Measurements from ENCODE around the gene AMER1.
"Not testable (repeated sequence)": the region's sequence is repeated elsewhere in the genome, so short reads cannot be mapped to it uniquely, and the experiment has no call there.

AMER1 gene

GRCh38 chrX:64205441-64205734, at the start of gene AMER1:
TSS of gene AMER1 (minus strand) at chrX:64205708. CDS start at chrX:64193286, 12,422 bp downstream.
- no peak for FAIRE-seq

GRCh38 chrX:64230123-64230970, 24.8 kb upstream of the AMER1 start, which contains the start of gene ASB12:
TSS of gene ASB12 (minus strand) at chrX:64230607. CDS start at chrX:64225650, 4,957 bp downstream.
- FAIRE-seq: no peak

GRCh38 chrX:64229154-64229553, 23.6 kb upstream of the AMER1 start:
- FAIRE-seq: no peak

DNA sequence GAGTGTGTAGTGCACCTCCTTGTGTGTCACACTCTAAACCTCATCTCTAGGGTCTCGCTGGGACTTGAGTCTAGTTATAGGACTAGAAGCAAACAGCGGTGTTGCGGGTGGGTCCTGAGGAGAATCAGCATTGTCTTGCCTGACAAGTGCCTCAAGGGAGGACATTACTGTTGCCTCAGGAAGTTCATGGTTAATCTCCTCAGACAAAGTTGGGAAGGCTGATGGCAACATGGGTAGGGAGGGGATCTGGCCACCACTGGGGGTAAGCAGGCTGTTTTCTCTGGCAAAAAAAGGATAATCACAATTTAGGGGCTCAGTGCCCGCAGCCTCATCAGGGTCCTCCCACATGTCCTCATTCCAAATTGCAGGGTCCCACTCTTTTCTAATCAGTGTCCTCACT, 12.5 kb upstream of the AMER1 start:
- no peak for FAIRE-seq

DNA sequence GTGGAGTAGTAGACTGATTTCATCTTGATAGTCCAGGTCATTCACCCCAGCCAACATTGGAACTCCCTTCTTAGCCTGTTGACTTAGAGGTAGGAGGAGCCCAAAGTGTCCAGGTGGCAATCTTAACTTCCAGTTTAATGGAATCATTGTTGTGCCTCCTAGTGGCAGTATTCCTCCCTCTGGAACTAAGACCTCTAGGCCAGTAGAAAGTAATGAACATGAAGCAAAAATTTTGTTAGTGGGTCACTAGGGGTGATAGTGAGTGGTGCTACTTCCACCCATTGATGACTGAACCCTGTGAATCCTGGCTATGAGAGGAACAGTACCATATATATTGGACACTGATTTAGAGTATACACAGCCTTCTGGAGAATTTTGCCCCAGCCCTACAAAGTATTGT, 8.5 kb upstream of the AMER1 start:
- not testable (repeated sequence) for FAIRE-seq

DNA sequence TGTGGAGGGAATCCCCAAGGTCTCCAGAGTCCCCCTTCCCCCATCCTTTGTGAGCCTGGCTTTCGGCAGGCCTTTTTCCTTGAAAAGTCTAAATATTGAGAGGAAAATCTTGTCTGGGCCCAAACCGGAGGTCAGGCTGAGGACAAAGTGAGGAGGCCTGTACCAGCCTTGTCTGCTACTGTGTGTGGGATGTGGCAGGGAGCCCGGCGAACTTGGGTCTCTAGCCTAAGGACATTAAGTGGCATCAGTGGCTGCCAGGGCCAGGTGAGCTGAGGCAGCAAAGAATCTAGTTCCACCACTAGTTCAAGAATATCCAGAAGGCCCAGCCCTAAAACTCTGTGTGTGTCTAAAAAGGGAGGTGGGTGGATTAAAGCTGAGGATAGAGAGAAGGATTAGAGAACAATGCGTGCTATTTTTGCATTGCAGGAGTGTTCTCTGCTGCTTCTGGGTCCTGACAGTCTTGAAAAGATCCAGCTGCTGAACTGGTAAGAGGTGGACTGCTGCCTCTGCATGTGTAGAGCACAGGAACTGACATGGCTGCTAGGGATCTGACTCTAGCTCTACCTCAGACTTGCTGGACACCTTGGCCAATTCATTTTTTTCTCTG, 1.2 kb upstream of the AMER1 start:
- FAIRE-seq: no peak

DNA sequence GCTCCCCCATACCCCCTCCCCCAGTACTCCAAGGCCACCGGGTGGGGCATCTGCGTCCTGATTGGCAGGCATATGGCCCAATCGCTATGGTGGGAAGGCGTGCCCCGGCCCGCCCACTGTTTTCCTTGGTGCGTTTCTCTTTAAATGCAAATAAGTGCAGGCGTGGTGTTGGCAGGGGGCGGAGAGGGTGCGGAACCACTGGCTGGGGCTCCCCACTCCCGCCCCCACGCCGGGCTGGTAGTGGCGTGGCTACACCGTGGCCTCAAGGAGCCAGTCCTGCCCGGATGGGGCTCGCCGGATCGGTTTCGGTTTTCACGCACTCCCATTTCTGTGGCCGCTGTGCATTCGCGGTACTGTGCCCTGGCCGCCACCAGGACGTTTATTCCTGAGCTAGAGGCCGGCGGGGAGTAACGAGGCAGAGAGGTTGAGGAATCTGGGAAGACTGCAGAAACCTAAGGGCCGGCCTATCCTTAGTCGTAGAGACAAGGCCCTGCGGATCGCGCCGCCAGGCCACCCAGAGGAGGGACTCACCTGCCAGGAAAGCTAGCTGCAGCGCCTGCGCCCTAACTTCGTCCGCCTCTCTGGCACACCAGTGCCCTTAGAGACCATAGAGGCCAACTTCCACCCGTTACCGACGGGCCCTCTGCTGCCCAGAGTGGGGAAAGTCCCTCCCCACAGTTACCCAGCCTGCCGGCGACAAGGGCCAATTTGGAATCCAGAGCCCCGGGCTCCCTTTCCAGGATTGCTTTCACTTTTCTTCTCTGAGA, 410 bp upstream of the AMER1 start:
- FAIRE-seq: no peak

- FAIRE-seq: no peak
Observed at GRCh38 chrX:64204701-64205440, 637 bp downstream of the AMER1 start.

- no peak for FAIRE-seq
Observed at GRCh38 chrX:64204252-64204651, 1.3 kb downstream of the AMER1 start.

DNA sequence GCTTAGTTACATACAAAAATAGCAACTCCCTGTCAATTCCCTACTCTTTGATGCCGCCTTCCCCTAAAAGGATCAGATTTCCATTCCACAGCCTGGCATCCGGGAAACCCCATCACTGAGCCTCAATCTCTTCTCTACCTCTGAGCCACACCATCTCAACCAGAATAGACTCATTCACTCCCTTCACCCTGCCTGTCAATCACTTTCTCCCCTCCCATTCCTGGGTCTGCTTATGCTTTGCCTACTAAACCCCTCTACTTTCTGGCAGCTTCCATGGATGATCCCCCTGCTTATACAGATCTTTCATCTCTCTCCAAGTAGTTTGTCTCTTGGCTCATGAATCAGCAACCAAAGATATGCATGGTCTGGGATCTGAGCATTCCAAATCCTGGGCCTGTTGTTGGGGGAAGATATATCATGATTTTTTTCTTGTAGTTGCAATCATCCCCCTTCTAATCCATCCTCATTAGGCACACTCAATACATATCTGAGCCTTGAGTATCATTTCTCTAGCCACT, 2.6 kb downstream of the AMER1 start:
- no peak for FAIRE-seq

DNA sequence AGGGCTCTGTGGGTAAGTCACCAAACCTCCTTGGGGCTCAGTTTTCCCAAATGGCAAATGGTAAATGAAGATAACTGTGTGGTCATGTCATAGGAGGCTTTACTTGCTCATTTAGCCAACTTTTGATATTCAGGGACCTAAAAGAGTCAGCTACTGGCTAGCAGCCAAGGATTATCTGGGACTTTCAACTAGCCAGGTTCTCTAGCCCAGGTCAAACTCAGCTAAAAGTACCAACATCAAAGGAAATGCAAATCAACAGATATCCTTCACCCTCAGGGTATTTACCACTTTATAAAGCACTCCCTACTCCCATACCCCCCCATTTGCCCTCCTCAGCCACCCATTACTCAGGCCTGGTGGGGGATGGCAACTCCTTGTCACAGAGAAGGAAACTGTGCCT, 7.5 kb downstream of the AMER1 start:
- FAIRE-seq: no peak

- FAIRE-seq: no peak
Observed at GRCh38 chrX:64196606-64197005, 8.9 kb downstream of the AMER1 start.

- FAIRE-seq: no peak
Observed at GRCh38 chrX:64195862-64196261, 9.6 kb downstream of the AMER1 start.

DNA sequence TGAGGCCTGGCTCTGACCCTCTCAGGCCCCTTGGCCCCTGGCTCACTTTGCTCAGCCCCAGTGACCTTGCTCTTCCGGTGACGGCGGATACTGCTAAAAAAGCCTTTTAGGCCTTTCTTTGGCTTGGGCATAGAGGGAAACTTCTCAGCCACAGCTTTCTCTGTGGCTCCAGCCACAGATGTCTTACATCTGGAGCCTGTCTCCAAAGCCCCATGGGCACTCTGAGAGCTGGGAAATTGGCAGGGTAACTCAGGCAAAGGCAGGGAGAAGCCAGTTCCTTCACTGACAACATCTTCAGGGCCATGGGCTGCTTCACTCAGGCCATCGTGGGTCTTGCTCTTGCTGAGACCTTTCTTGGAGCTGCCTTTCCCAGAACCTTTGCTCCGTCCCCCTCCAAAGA, 12.8 kb downstream of the AMER1 start:
- no peak for FAIRE-seq

GRCh38 chrX:64192040-64192439, 13.5 kb downstream of the AMER1 start:
- FAIRE-seq: no peak

- FAIRE-seq: no peak
Observed at GRCh38 chrX:64191281-64192010, 14.1 kb downstream of the AMER1 start.

GRCh38 chrX:64190136-64190740, 15.3 kb downstream of the AMER1 start:
- FAIRE-seq: no peak

DNA sequence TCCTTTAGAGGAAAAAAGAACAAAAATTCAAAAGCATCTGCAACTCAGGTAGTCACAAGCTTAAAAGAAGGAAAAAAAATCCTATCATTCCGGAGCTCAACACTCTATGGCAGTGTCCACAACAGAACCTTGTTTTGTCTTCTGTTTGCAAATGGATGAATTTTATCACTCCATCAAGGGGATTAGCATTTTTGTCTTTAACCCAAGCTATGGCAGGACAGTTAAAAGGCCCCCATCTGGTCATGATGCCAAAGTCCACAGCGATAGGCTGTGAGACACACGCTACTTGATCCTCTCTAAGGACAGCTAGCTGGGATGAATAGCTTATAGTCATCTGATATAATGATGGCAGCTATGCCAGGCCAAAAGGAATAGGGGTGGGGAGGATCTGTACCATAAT, 16.6 kb downstream of the AMER1 start:
- no peak for FAIRE-seq

DNA sequence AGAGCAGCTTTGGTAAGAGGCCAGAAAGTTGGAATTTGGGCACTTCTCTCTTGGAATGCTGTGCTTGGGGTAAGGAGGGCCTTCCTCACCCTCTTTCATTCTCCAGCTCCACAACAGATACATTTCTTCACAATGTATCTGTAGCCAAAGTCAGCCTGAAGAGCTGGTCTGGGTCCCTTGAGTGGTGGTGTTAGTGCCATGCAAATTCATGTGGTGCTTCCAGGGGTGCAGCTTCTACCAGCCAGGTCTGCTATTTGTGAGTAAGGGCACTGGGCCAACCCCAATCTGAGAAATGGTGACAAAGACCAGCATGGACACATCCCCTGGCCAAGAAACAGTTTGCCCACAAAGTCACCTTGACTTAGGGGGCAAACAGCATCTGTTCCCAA, 17.8 kb downstream of the AMER1 start:
- no peak for FAIRE-seq

DNA sequence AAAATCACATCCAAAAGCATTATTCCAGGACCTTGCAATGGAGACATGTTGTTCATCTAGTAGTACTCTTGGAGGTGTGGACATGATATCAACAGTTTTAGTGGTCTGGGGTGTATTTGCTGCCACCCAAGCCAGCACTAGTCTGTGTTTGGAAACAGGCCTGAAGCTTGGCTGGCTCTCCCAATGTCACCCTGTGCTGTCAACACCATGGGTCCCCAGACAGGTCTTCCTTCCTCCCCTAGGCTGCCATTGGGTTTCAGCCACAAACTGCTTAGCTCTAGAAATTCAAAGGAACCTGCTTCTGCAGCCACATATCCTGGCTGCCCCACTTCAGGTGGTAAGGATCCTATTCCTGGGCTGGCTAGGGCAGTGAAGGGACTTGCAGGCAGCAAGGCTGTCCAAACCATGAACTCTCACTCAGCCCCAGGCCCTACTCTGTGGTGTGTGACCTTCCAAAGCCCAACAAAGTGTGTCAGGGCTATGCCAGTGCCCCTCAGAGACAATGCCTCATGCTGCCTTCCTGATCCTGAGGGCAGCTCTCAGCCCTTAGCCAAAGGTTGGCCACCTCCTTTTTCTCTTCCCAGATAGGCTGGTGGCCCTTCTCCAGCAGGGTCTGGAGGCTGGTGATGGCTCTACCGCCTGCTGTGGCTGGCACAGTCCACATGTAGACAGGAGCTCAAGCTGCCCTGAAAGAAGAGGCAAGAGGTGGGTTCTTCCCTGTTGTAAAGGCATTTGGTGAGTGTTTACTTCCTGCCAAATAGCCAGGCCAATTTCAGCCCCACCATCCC, 18.3 kb downstream of the AMER1 start:
- FAIRE-seq: no peak

DNA sequence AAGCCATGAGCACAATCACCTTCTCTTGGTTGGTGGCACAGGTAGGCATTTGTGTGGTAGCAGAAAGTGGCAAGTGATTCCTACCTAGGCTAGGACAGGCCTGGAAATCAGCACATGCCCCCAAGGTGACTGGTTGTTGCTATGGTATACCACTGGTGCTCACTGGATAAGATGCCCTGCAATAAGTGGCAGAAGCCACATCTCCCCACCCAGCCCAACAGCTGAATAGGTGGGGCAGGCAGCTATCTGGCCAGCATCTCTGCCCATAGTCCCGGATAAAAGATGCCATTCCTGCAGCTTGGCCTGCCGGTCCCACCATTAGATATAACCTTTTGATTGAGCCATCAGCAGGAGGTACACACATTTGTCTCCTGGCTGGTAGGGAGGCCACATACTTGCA, 21.1 kb downstream of the AMER1 start:
- no peak for FAIRE-seq

Data from endometrium (tissue), 2 donors.